H9 (cell line): ENCODE measurements around the gene FAF1. TPM values are rescaled to one million over a fixed set of nuclear protein-coding genes. Genes with fewer than 3 reads are reported as not detected.

Source experiments
- DNase-seq: peaks from one replicate; pipeline ENCODE4 v3.0.0-alpha.2; 2017
- H2AFZ ChIP-seq: one replicate; pipeline ENCODE4 v1.6.1; 2013; ENCODE audit warnings: mild to moderate bottlenecking, low read length, control low read depth, moderate library complexity
- H2AK5ac ChIP-seq: 2 replicates; pipeline ENCODE4 v1.6.1; 2013; ENCODE audit warnings: low read length, control low read depth, mixed read lengths; ENCODE audit not compliant: insufficient read length
- H2BK120ac ChIP-seq: one replicate; pipeline ENCODE4 v1.6.1; 2013; ENCODE audit warnings: low read depth, mild to moderate bottlenecking, low read length, control low read depth, inconsistent platforms; ENCODE audit not compliant: poor library complexity, severe bottlenecking
- H2BK12ac ChIP-seq: 2 replicates; pipeline ENCODE4 v1.6.1; 2013; ENCODE audit warnings: low read length, control low read depth, mixed read lengths, low read depth; ENCODE audit not compliant: insufficient read length
- H2BK15ac ChIP-seq: 2 replicates; pipeline ENCODE4 v1.6.1; 2013; ENCODE audit warnings: low read depth, low read length, control low read depth
- H2BK20ac ChIP-seq: one replicate; pipeline ENCODE4 v1.6.1; 2013; ENCODE audit warnings: low read depth, mild to moderate bottlenecking, low read length, control low read depth, inconsistent platforms; ENCODE audit not compliant: poor library complexity, severe bottlenecking
- H2BK5ac ChIP-seq: 2 replicates; pipeline ENCODE4 v1.6.1; 2013; ENCODE audit warnings: low read length, control low read depth, mixed read lengths; ENCODE audit not compliant: insufficient read length
- H3K14ac ChIP-seq: 2 replicates; pipeline ENCODE4 v1.6.1; 2013; ENCODE audit warnings: low read length, control low read depth; ENCODE audit not compliant: insufficient read depth
- H3K18ac ChIP-seq: 2 replicates; pipeline ENCODE4 v1.6.1; 2013; ENCODE audit warnings: low read depth, mild to moderate bottlenecking, mixed read lengths, low read length, control low read depth; ENCODE audit not compliant: insufficient read length
- H3K23ac ChIP-seq: 2 replicates; pipeline ENCODE4 v1.6.1; 2013; ENCODE audit warnings: low read length, control low read depth, mixed read lengths, low read depth; ENCODE audit not compliant: insufficient read length
- H3K23me2 ChIP-seq: 2 replicates; pipeline ENCODE4 v1.6.1; 2013; ENCODE audit warnings: low read depth, mild to moderate bottlenecking, mixed read lengths, low read length, control low read depth; ENCODE audit not compliant: insufficient read length, poor library complexity, severe bottlenecking
- H3K27ac ChIP-seq: 2 replicates; pipeline ENCODE4 v1.5.1; 2013; ENCODE audit warnings: low read length, control low read depth, mixed read lengths, low read depth; ENCODE audit not compliant: insufficient read length
- H3K27me3 ChIP-seq: 2 replicates; pipeline ENCODE4 v1.6.1; 2013; ENCODE audit warnings: low read length, control low read depth, inconsistent platforms; ENCODE audit not compliant: insufficient read depth
- H3K4ac ChIP-seq: 2 replicates; pipeline ENCODE4 v1.6.1; 2013; ENCODE audit warnings: low read depth, mild to moderate bottlenecking, control low read depth, inconsistent platforms, low read length, moderate library complexity
- H3K4me1 ChIP-seq: 2 replicates; pipeline ENCODE4 v1.6.1; 2013; ENCODE audit warnings: low read length, control low read depth, inconsistent platforms; ENCODE audit not compliant: insufficient read depth
- H3K4me2 ChIP-seq: 2 replicates; pipeline ENCODE4 v1.6.1; 2013; ENCODE audit warnings: low read length, control low read depth, mixed read lengths; ENCODE audit not compliant: insufficient read length, insufficient read depth
- H3K56ac ChIP-seq: 2 replicates; pipeline ENCODE4 v1.6.1; 2013; ENCODE audit warnings: low read depth, mild to moderate bottlenecking, mixed read lengths, low read length, control low read depth; ENCODE audit not compliant: insufficient read length
- H3K79me1 ChIP-seq: 2 replicates; pipeline ENCODE4 v1.6.1; 2013; ENCODE audit warnings: low read depth, mild to moderate bottlenecking, moderate library complexity, low read length, control low read depth, inconsistent platforms; ENCODE audit not compliant: insufficient read depth, poor library complexity, severe bottlenecking
- H3K79me2 ChIP-seq: 2 replicates; pipeline ENCODE4 v1.6.1; 2013; ENCODE audit warnings: low read length, control low read depth, inconsistent platforms; ENCODE audit not compliant: insufficient read depth
- H3K9ac ChIP-seq: 2 replicates; pipeline ENCODE4 v1.6.1; 2013; ENCODE audit warnings: low read length, control low read depth, mixed read lengths; ENCODE audit not compliant: insufficient read length; ENCODE audit errors: extremely low read depth
- H3K9me3 ChIP-seq: one replicate; pipeline ENCODE4 v1.6.1; 2013; ENCODE audit warnings: low read depth, low read length, inconsistent platforms; ENCODE audit not compliant: control insufficient read depth
- H3T11ph ChIP-seq: one replicate; pipeline ENCODE4 v1.6.1; 2013; ENCODE audit warnings: mild to moderate bottlenecking, low read length, control low read depth, inconsistent platforms
- H4K20me1 ChIP-seq: one replicate; pipeline ENCODE4 v1.6.1; 2013; ENCODE audit not compliant: control insufficient read depth, insufficient read length, insufficient read depth
- H4K5ac ChIP-seq: 2 replicates; pipeline ENCODE4 v1.6.1; 2013; ENCODE audit warnings: low read depth, mild to moderate bottlenecking, mixed read lengths, low read length, control low read depth; ENCODE audit not compliant: insufficient read length
- H4K8ac ChIP-seq: replicated peaks from 2 replicates; pipeline ENCODE4 v1.6.1; 2013; ENCODE audit warnings: low read length, control low read depth, mixed read lengths, low read depth; ENCODE audit not compliant: insufficient read length
- H4K91ac ChIP-seq: 2 replicates; pipeline ENCODE4 v1.6.1; 2013; ENCODE audit warnings: low read depth, mild to moderate bottlenecking, moderate library complexity, mixed read lengths, low read length, control low read depth; ENCODE audit not compliant: insufficient read length
- H3K27ac Mint-ChIP-seq, 3 experiments: 2 replicates in 2 of 3; 3 replicates in 1 of 3; pipeline ENCODE4 v1.8.0; 2020 to 2021; ENCODE audit warnings: mixed read lengths in 3 of 3, mild to moderate bottlenecking in 1 of 3, moderate library complexity in 1 of 3
- H3K27me3 Mint-ChIP-seq: 2 replicates; pipeline ENCODE4 v1.8.0; 2021; ENCODE audit warnings: low read depth, mild to moderate bottlenecking, moderate library complexity, mixed read lengths
- H3K36me3 Mint-ChIP-seq, 3 experiments: 2 replicates in 2 of 3; 3 replicates in 1 of 3; pipeline ENCODE4 v1.8.0; 2020 to 2021; ENCODE audit warnings: low read depth in 3 of 3, mixed read lengths in 3 of 3; ENCODE audit not compliant: insufficient read depth in 1 of 3
- H3K4me1 Mint-ChIP-seq, 2 experiments: 2 replicates each; pipeline ENCODE4 v1.8.0; 2020; ENCODE audit warnings: mixed read lengths in 2 of 2
- H3K4me3 Mint-ChIP-seq, 2 experiments: 2 replicates in 1 of 2; 3 replicates in 1 of 2; pipeline ENCODE4 v1.8.0; 2020 to 2021; ENCODE audit warnings: mild to moderate bottlenecking in 2 of 2, mixed read lengths in 2 of 2, moderate library complexity in 1 of 2
- H3K9me3 Mint-ChIP-seq, 2 experiments: 2 replicates in 1 of 2; 3 replicates in 1 of 2; pipeline ENCODE4 v1.8.0; 2020; ENCODE audit warnings: mild to moderate bottlenecking in 2 of 2, mixed read lengths in 2 of 2, moderate library complexity in 1 of 2
- WGBS: extraction: QIAGEN DNeasy Blood & Tissue Kit; methylation state at CpG from one replicate; pipeline ENCODE4 v1.1.7; 2013; ENCODE audit warnings: missing lambda C conversion rate, low lambda C conversion rate, mixed read lengths; ENCODE audit not compliant: insufficient read length; ENCODE audit errors: extremely low coverage; 5-methylcytosine and 5-hydroxymethylcytosine counted together
- total RNA-seq: library from RNA; stranded (reverse); gene quantifications from 2 replicates; pipeline ENCODE4 v1.2.1, GENCODE V29; 2021
- TF ChIP-seq, protein P1 (sequence below): fragments of 200-600 bp; sonication (generic); conservative IDR thresholded peaks from 3 replicates; pipeline ENCODE4 v1.8.0; 2021; ENCODE audit warnings: antibody characterized with exemption, mild to moderate bottlenecking

Gene FAF1
- total RNA-seq, 1 experiment from 2014 or later, result 60.8 TPM

DNA sequence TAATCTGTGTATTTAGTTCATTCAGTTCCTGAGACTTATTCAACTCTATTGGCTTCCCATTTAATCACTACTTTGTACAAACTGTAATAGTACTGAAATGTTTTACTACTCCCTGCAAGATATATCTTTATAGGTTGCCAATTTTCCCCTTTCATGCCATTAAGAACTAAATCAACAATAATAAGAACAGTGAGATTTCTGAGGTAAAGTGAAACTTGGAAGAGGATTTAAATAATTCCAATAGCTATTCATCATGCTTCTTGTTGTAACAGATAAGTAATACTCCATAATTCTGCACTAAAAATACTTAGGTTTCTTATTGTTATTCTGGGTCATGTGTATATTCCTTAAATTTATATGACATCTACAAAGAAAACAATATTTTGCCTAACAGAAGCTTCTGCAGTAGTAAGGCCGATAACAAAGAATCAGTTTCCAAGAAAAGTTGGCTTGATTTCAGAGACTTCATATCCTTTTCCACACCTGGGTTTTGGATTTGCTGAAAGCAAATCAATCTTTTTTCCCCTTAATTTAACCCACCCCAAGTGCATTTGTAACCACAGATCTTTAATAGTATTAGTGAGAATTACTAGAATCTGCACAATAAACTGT, 258.3 kb downstream of the FAF1 start:
- no peaks in the 10 kb centered on the region; the same call in 1 of the 2 replicates for H3K4me1 ChIP-seq
- no peak overlapping the region for H4K8ac ChIP-seq
- no peak overlapping the region for H2BK15ac ChIP-seq
- H3K56ac ChIP-seq, result no peak overlapping the region
- no CpG with 5 or more reads among the region's 1 CpG for whole genome bisulfite sequencing
- H2BK20ac ChIP-seq, result no peak overlapping the region
- no peak overlapping the region for H3K23ac ChIP-seq
- no peaks in the 10 kb centered on the region for H3K23me2 ChIP-seq
- no peak overlapping the region for H3K14ac ChIP-seq
- Mint-ChIP-seq H3K27me3 (no peaks in the 10 kb centered on the region), H3K36me3 (no peaks in the 10 kb centered on the region), H3K9me3 (no peaks in the 10 kb centered on the region), H3K4me3 (no peak overlapping the region), H3K4me1 (peaks cover 53 to 65% of the 10 kb centered on the region in 2 experiments), H3K27ac (peak overlapping the region; percentile 1 to 84 (median 81); a peak in 4 of 7 replicates)
- no peak overlapping the region for H2AK5ac ChIP-seq
- no peak overlapping the region for H3T11ph ChIP-seq
- H3K79me1 ChIP-seq, result no peaks in the 10 kb centered on the region
- H4K5ac ChIP-seq, result no peak overlapping the region
- no peaks in the 10 kb centered on the region for H4K20me1 ChIP-seq
- TF ChIP-seq, protein P1, sequence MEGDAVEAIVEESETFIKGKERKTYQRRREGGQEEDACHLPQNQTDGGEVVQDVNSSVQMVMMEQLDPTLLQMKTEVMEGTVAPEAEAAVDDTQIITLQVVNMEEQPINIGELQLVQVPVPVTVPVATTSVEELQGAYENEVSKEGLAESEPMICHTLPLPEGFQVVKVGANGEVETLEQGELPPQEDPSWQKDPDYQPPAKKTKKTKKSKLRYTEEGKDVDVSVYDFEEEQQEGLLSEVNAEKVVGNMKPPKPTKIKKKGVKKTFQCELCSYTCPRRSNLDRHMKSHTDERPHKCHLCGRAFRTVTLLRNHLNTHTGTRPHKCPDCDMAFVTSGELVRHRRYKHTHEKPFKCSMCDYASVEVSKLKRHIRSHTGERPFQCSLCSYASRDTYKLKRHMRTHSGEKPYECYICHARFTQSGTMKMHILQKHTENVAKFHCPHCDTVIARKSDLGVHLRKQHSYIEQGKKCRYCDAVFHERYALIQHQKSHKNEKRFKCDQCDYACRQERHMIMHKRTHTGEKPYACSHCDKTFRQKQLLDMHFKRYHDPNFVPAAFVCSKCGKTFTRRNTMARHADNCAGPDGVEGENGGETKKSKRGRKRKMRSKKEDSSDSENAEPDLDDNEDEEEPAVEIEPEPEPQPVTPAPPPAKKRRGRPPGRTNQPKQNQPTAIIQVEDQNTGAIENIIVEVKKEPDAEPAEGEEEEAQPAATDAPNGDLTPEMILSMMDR, result no peak
- no peak overlapping the region for H2BK120ac ChIP-seq
- H3K27me3 ChIP-seq, result no peaks in the 10 kb centered on the region
- H2AFZ ChIP-seq, result no peak overlapping the region
- no peak overlapping the region for H4K91ac ChIP-seq
- no peak overlapping the region for H2BK12ac ChIP-seq
- no peak overlapping the region for H3K4me2 ChIP-seq
- no peak overlapping the region for H3K9ac ChIP-seq
- H3K4ac ChIP-seq, result no peak overlapping the region
- H3K27ac ChIP-seq, result no peak overlapping the region
- no peaks in the 10 kb centered on the region for H3K9me3 ChIP-seq
- H3K18ac ChIP-seq, result no peak overlapping the region
- no peaks in the 10 kb centered on the region for H3K79me2 ChIP-seq
- DNase-seq, result no peak
- no peak overlapping the region for H2BK5ac ChIP-seq
